ENCODE results near the gene CLRN2. TPM values are rescaled to one million over a fixed set of nuclear protein-coding genes. Genes with fewer than 3 reads are reported as not detected.

The CLRN2 gene
- total and polyA plus RNA-seq, 10 of the 15 experiments (the other 5 are each of a cell fraction or from before 2014, with no cell fraction given), result not detected

DNA sequence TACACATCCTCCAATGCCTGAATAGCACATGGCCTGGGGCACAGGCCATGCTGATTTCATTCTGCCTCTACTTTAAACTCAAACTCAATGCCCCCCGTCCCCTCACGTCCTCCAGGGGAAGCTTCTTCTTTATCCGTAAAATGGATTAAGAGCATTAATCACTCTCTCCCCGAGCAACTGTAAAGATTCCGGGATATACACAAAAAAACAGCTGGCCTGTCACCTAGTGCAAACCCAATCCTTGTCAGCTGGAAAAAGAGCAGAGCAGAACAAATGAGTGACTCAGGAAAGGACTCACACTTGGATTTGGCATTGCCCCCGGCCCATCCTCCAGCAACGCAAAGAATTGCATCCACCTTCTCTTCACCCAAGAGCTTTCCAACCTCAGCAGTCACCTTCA is 10.9 kb upstream of the CLRN2 start:
- ChIA-PET SMC1A (ENCODE audit: uncharacterized antibody, unreplicated experiment) (no interaction called here), RAD21 (ENCODE audit: unreplicated experiment) (no interaction called here), CTCF (interaction anchor here (0.8 kb wide), 1 partner anchor 32 kb away, joined by 3 read pairs; no protein-coding TSS in a partner anchor), POLR2A (interaction anchor here (0.6 kb wide), 1 partner anchor 145 kb away, joined by 4 read pairs; no protein-coding TSS in a partner anchor)
- intact Hi-C loops (cut with micrococcal nuclease; ENCODE audit: unreplicated experiment), result no loop called here
- Histone ChIP-seq H3K27ac (ENCODE audit: control insufficient read depth, insufficient read depth) (no peak overlapping the region), H3K27me3 (replicated peaks in 1 of 2; ENCODE audit: control insufficient read depth in 2 of 2, insufficient read depth in 2 of 2, low read length in 1 of 2) (no peaks in the 10 kb centered on the region), H4K20me1 (ENCODE audit: control insufficient read depth, insufficient read depth) (no peaks in the 10 kb centered on the region), H3K36me3 (ENCODE audit: control insufficient read depth in 2 of 2, insufficient read depth in 2 of 2, low read length in 1 of 2) (peaks cover 0 to 5% of the 10 kb centered on the region in 2 experiments; a peak in 1 of 4 replicates), H3K4me2 (ENCODE audit: control insufficient read depth, insufficient read depth) (no peak overlapping the region), H3K79me2 (ENCODE audit: control insufficient read depth, insufficient read depth, low read length) (no peaks in the 10 kb centered on the region), H3K4me3 (no peak overlapping the region), H3K9me3 (replicated peaks; ENCODE audit: control insufficient read depth, insufficient read depth, low read length) (no peaks in the 10 kb centered on the region), H3K9ac (ENCODE audit: control insufficient read depth, insufficient read depth, low read length) (no peak overlapping the region), H2AFZ (ENCODE audit: control insufficient read depth, low read depth, low read length) (no peak overlapping the region), H3K4me1 (ENCODE audit: control insufficient read depth, insufficient read depth, low read length) (no peaks in the 10 kb centered on the region)
- 74% methylated on average over 7 of the region's 7 CpGs for WGBS (ENCODE audit: insufficient coverage, insufficient replicate concordance, low lambda C conversion rate, missing lambda C conversion rate)
- BruUV-seq (replicated peaks), result no TSS peak
- ATAC-seq, result no peak
- in situ Hi-C loops (cut with MboI), result no loop called here
- no peak for FAIRE-seq
- TF ChIP-seq GATAD2B (conservative IDR thresholded peaks at IDR 0.05; ENCODE audit: low read depth), result no peak
- DNase-seq (ENCODE audit: low read depth, low spot score), result no peak

DNA sequence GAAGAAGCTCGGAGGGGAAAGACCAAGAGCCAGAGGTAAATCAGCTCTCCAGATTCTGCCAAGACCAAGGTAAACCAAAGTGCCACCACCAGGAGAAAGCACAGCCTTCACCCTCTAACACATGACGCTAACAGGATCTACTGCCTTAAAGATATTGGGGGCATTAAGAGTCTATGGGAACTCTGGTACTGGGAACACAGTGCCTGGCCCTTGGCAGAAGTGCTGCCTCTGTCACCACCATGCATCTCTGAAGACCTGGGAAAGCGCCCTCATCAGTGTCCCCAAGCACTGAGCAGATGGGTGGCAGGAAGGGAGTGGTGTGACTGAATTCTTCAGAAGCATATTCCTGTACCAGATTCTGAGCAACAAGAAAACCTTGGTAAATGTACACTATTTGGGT is 4.4 kb upstream of the CLRN2 start:
- 62% methylated on average over 3 of the region's 3 CpGs for WGBS (ENCODE audit: insufficient coverage, insufficient replicate concordance, low lambda C conversion rate, missing lambda C conversion rate)
- POLR2A ChIA-PET, result no interaction called here
- BruUV-seq (replicated peaks), result no TSS peak

More for the DNA sequence above, 4.4 kb upstream of the CLRN2 start:
- H4K20me1 ChIP-seq (ENCODE audit: control insufficient read depth, insufficient read depth), result no peaks in the 10 kb centered on the region
- FAIRE-seq (no peak), DNase-seq (ENCODE audit: low read depth, low spot score) (no peak), ATAC-seq (no peak)
- ChIA-PET RAD21 (ENCODE audit: unreplicated experiment) (no interaction called here), SMC1A (ENCODE audit: uncharacterized antibody, unreplicated experiment) (no interaction called here), CTCF (interaction anchor here (0.6 to 1.2 kb wide), 4 partner anchors 20 to 186 kb away, joined by 3 read pairs; no protein-coding TSS in a partner anchor)
- H3K36me3 ChIP-seq (ENCODE audit: control insufficient read depth in 2 of 2, insufficient read depth in 2 of 2, low read length in 1 of 2), result no peaks in the 10 kb centered on the region
- H3K9me3 ChIP-seq (replicated peaks; ENCODE audit: control insufficient read depth, insufficient read depth, low read length), result no peaks in the 10 kb centered on the region
- H3K27ac ChIP-seq (ENCODE audit: control insufficient read depth, insufficient read depth), result no peak overlapping the region
- no peak overlapping the region for H3K9ac ChIP-seq (ENCODE audit: control insufficient read depth, insufficient read depth, low read length)
- in situ Hi-C loops (cut with MboI) (no loop called here), intact Hi-C loops (cut with micrococcal nuclease; ENCODE audit: unreplicated experiment) (no loop called here)
- H2AFZ ChIP-seq (ENCODE audit: control insufficient read depth, low read depth, low read length), result no peak overlapping the region
- H3K4me3 ChIP-seq, result no peak overlapping the region; the same call in 1 of the 2 replicates
- H3K79me2 ChIP-seq (ENCODE audit: control insufficient read depth, insufficient read depth, low read length), result no peaks in the 10 kb centered on the region
- H3K4me1 ChIP-seq (ENCODE audit: control insufficient read depth, insufficient read depth, low read length), result no peaks in the 10 kb centered on the region; the same call in 1 of the 2 replicates
- H3K4me2 ChIP-seq (ENCODE audit: control insufficient read depth, insufficient read depth), result peak overlapping the region; percentile 92; the same call in 1 of the 2 replicates
- no peaks in the 10 kb centered on the region for H3K27me3 ChIP-seq (replicated peaks in 1 of 2; ENCODE audit: control insufficient read depth in 2 of 2, insufficient read depth in 2 of 2, low read length in 1 of 2)
- TF ChIP-seq MEF2B (IDR thresholded peaks at IDR 0.05; ENCODE audit: partially characterized antibody, poor library complexity, severe bottlenecking) (no peak), DPF2 (IDR thresholded peaks at IDR 0.05) (no peak), SMC3 (IDR thresholded peaks at IDR 0.05; ENCODE audit: borderline replicate concordance, low read length) (no peak), KDM1A (IDR thresholded peaks at IDR 0.05; ENCODE audit: borderline replicate concordance) (no peak), SMARCA5 (IDR thresholded peaks at IDR 0.05) (no peak), CBX3 (IDR thresholded peaks at IDR 0.05; ENCODE audit: borderline replicate concordance, low read depth) (no peak), RB1 (IDR thresholded peaks at IDR 0.05; ENCODE audit: borderline replicate concordance) (no peak), CEBPB (IDR thresholded peaks at IDR 0.05; ENCODE audit: borderline replicate concordance in 1 of 2, low read depth in 2 of 2, low read length in 2 of 2) (no peak), NFIC (IDR thresholded peaks at IDR 0.05; ENCODE audit: low read depth, low read length) (no peak)
- TF ChIP-seq, protein P1, sequence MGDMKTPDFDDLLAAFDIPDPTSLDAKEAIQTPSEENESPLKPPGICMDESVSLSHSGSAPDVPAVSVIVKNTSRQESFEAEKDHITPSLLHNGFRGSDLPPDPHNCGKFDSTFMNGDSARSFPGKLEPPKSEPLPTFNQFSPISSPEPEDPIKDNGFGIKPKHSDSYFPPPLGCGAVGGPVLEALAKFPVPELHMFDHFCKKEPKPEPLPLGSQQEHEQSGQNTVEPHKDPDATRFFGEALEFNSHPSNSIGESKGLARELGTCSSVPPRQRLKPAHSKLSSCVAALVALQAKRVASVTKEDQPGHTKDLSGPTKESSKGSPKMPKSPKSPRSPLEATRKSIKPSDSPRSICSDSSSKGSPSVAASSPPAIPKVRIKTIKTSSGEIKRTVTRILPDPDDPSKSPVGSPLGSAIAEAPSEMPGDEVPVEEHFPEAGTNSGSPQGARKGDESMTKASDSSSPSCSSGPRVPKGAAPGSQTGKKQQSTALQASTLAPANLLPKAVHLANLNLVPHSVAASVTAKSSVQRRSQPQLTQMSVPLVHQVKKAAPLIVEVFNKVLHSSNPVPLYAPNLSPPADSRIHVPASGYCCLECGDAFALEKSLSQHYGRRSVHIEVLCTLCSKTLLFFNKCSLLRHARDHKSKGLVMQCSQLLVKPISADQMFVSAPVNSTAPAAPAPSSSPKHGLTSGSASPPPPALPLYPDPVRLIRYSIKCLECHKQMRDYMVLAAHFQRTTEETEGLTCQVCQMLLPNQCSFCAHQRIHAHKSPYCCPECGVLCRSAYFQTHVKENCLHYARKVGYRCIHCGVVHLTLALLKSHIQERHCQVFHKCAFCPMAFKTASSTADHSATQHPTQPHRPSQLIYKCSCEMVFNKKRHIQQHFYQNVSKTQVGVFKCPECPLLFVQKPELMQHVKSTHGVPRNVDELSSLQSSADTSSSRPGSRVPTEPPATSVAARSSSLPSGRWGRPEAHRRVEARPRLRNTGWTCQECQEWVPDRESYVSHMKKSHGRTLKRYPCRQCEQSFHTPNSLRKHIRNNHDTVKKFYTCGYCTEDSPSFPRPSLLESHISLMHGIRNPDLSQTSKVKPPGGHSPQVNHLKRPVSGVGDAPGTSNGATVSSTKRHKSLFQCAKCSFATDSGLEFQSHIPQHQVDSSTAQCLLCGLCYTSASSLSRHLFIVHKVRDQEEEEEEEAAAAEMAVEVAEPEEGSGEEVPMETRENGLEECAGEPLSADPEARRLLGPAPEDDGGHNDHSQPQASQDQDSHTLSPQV (IDR thresholded peaks at IDR 0.05), result no peak
- TF ChIP-seq, protein P2, sequence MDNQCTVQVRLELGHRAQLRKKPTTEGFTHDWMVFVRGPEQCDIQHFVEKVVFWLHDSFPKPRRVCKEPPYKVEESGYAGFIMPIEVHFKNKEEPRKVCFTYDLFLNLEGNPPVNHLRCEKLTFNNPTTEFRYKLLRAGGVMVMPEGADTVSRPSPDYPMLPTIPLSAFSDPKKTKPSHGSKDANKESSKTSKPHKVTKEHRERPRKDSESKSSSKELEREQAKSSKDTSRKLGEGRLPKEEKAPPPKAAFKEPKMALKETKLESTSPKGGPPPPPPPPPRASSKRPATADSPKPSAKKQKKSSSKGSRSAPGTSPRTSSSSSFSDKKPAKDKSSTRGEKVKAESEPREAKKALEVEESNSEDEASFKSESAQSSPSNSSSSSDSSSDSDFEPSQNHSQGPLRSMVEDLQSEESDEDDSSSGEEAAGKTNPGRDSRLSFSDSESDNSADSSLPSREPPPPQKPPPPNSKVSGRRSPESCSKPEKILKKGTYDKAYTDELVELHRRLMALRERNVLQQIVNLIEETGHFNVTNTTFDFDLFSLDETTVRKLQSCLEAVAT (IDR thresholded peaks at IDR 0.05), result no peak

Data from GM12878 (cell line).